Thyroid gland (tissue), 4 donors: ENCODE results near the gene MAGEL2.

Experiments
- CTCF ChIP-seq, 6 experiments: fragments of 200-600 bp in 3 of 6; fragments of 450-650 bp in 3 of 6; sonication (generic) in 3 of 6; IDR thresholded peaks; one replicate each; pipeline ENCODE4 v1.5.1; 2016 to 2019; ENCODE audit warnings: antibody characterized with exemption in 6 of 6, mild to moderate bottlenecking in 2 of 6, inconsistent platforms in 1 of 6, moderate library complexity in 1 of 6
- POLR2A ChIP-seq, 2 donors: fragments of 450-650 bp; IDR thresholded peaks; one replicate each; pipeline ENCODE4 v1.6.1; 2017; ENCODE audit warnings: antibody characterized with exemption in 2 of 2, mild to moderate bottlenecking in 2 of 2, moderate library complexity in 1 of 2

GRCh38 chr15:23594252-23594770 lies 53.4 kb downstream of the MAGEL2 start:
- TF ChIP-seq CTCF (IDR thresholded peaks at IDR 0.05) (no peak), POLR2A (IDR thresholded peaks at IDR 0.05) (no peak)
